ENCODE data around the gene DGCR6L. TPM values are rescaled to one million over a fixed set of nuclear protein-coding genes. Genes with fewer than 3 reads are reported as not detected.
"Not testable (repeated sequence)": the region's sequence is repeated elsewhere in the genome, so short reads cannot be mapped to it uniquely, and the experiment has no call there.

DGCR6L gene
- total and polyA plus RNA-seq, 2 of the 4 experiments (the other 2 are of a cell fraction) = 65.4 to 80.4 TPM

GRCh38 chr22:20269201-20269600 is 50.7 kb downstream of the DGCR6L start:
- H4K91ac ChIP-seq (ENCODE audit: insufficient read depth, low read depth, low read length); H3K4me3 ChIP-seq (ENCODE audit: insufficient read depth, low read depth, low read length); H4K20me1 ChIP-seq (ENCODE audit: insufficient read depth, low read length); CTCF ChIA-PET; H2BK15ac ChIP-seq (ENCODE audit: low read depth, low read length); H3K18ac ChIP-seq (ENCODE audit: low read depth, low read length); H2AK5ac ChIP-seq (ENCODE audit: low read depth, low read length); H3K9me1 ChIP-seq (ENCODE audit: insufficient read depth, low read length); H2AK9ac ChIP-seq (replicated peaks; ENCODE audit: low read depth, low read length, poor library complexity); H3K4me2 ChIP-seq (ENCODE audit: low read depth, low read length); dilution Hi-C loops (cut with HindIII; ENCODE audit: low sequenced_read_pairs, unreplicated experiment); DNase-seq; H4K5ac ChIP-seq (ENCODE audit: low read depth, low read length); H3K4me1 ChIP-seq (ENCODE audit: control insufficient read depth, insufficient read depth, low read length); H4K8ac ChIP-seq (ENCODE audit: low read depth in 2 of 2, low read length in 2 of 2); H2AFZ ChIP-seq (replicated peaks; ENCODE audit: low read length, poor library complexity); H3K4ac ChIP-seq (ENCODE audit: low read depth, low read length); H3K56ac ChIP-seq (ENCODE audit: extremely low read depth, insufficient read depth, low read length); H3K79me1 ChIP-seq (ENCODE audit: low read depth in 1 of 2, low read length in 2 of 2); H3K36me3 ChIP-seq (ENCODE audit: control insufficient read depth, insufficient read depth, low read length); H3K14ac ChIP-seq (replicated peaks; ENCODE audit: low read depth, low read length); POLR2A ChIA-PET (ENCODE audit: unreplicated experiment); H3K27ac ChIP-seq (ENCODE audit: insufficient read depth, low read length); H3K9ac ChIP-seq (ENCODE audit: low read depth, low read length); H2BK20ac ChIP-seq (ENCODE audit: low read depth, low read length); BruUV-seq (replicated peaks); ATAC-seq (ENCODE audit: low read depth); H3K9me3 ChIP-seq (ENCODE audit: control insufficient read depth, insufficient read depth, low read length); H3K23ac ChIP-seq (ENCODE audit: low read depth, low read length); H2BK5ac ChIP-seq (ENCODE audit: low read depth, low read length, poor library complexity, severe bottlenecking); H2BK120ac ChIP-seq (ENCODE audit: low read depth, low read length); in situ Hi-C loops (cut with MboI; ENCODE audit: low sequenced_read_pairs): not testable (repeated sequence)
- peaks cover 23% of the 10 kb centered on the region; the same call in 1 of the 2 replicates for H3K27me3 ChIP-seq (ENCODE audit: control insufficient read depth, insufficient read depth, low read length)
- 83% methylated on average over 1 of the region's 4 CpGs; no CpG with 5 or more reads in 1 of the 2 experiments for WGBS, 2 experiments (ENCODE audit: extremely low coverage in 2 of 2, insufficient read length in 1 of 2)
- intact Hi-C loops (cut with micrococcal nuclease) = loop anchor here (2.0 to 5.0 kb wide), 2 partner anchors 92 to 112 kb away; no protein-coding TSS in a partner anchor
